Activated T-cell treated with anti-CD3 and anti-CD28 coated beads for 4 hours (primary cell): ENCODE measurements around the gene DHRSX.
"Not testable (repeated sequence)": the region's sequence is repeated elsewhere in the genome, so short reads cannot be mapped to it uniquely, and the experiment has no call there.

ENCODE experiments used
- DNase-seq: peaks from one replicate; pipeline ENCODE4 v3.0.0-alpha.2; 2020

Gene DHRSX

GRCh38 chrX:2497961-2498780 is 2.6 kb downstream of the DHRSX start:
- no peak for DNase-seq

GRCh38 chrX:2495595-2495994 is 5.2 kb downstream of the DHRSX start:
- DNase-seq: no peak

GRCh38 chrX:2492531-2493218 is 8.1 kb downstream of the DHRSX start:
- no peak for DNase-seq

GRCh38 chrX:2490634-2491033 is 10.1 kb downstream of the DHRSX start:
- DNase-seq: no peak

GRCh38 chrX:2489446-2490445 is 11.0 kb downstream of the DHRSX start:
- no peak for DNase-seq

- no peak for DNase-seq
Measured at GRCh38 chrX:2488621-2489285, 12.0 kb downstream of the DHRSX start.

DNA sequence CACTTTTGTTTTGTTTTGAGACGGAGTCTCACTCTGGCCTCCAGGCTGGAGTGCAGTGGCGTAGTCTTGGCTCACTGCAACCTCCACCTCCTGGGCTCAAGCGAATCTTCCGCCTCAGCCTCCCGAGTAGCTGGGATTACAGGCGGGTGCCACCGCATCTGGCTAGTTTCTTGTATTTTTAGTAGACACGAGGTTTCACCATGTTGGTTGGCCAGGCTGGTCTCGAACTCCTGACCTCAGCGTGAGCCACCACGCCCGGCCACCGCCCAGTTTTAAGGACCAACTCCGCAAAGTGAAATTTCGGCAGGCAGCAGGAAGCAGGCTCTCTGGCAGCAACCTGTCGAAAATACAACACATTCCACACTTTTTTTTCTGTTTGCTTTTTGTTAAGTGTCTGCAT is 13.4 kb downstream of the DHRSX start:
- DNase-seq: no peak

GRCh38 chrX:2486476-2487133 is 14.2 kb downstream of the DHRSX start:
- no peak for DNase-seq

DNA sequence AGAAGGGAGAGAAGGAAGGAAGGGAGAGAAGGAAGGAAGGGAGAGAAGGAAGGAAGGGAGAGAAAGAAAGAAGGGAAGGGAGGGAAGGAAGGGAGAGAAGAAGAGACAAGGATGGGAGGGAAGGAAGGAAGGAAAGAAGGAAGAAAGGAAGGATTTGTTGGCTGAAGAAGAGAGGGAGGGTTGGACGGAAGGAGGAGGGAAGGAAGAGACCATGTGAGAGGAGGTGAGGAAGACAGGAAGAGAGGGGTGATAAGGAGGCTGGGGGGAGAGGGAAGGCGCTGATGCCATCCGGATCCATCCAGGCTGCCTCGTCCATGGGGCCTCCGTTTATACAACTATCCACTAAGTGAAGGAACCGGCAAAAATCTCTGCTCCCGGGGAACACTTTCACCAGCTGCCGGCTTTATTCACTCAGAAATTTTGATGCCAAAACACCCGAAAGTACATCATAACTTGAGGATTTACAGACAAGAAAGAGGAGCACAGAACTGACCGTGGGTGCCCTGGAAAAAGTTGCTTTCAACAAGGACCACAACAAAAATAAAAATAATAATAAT is 14.9 kb downstream of the DHRSX start:
- no peak for DNase-seq

GRCh38 chrX:2484721-2485648 is 15.8 kb downstream of the DHRSX start:
- no peak for DNase-seq

- no peak for DNase-seq
Measured at GRCh38 chrX:2484256-2484655, 16.5 kb downstream of the DHRSX start.

DNA sequence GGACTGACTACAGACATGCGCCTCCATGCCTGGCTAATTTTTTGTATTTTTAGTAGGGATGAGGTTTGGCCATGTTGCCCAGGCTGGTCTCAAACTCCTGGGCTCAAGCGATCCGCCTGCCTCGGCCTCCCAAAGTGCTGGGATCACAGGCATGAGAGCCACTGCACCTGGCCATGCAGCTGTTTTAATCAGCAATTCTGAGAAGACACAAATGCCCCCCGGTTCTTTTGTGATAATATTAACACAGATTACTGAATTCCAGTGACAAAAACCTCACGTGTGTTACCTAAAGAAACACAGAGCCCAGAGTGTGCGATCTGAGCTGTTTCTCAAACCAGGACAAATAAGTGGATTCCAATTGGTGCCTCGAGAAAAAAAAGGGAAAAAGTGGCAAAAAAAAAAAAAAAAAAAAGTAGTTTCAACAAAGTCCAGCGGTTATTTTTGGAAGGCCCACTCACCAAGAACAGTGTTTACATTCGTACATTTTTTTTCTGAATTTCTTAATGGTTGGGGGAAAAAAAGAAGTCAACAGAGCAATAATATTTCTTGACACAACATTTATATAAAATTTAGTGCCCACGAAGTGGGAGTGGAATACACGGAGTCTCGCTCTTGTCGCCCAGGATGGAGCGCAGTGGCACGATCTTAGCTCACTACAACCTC is 17.2 kb downstream of the DHRSX start:
- no peak for DNase-seq

DNA sequence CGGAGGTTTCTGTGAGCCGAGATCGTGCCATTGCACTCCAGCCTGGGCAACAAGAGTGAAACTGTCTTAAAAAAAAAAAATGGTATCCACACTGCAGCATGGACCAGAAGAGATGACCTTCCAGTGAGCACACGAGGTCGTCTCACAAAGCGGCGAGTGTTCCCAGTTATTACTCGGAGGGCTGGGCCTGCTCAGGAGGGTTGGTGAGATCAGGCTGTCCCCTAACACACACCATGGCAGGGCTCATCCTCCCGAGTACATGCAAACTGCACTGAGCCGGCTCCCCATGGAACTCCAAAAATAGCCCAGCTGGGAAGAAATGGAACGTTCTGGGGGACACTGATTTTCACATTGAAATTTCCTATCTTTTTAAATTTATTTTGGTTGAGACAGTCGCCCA is 19.2 kb downstream of the DHRSX start:
- not testable (repeated sequence) for DNase-seq

GRCh38 chrX:2479982-2480381 is 20.8 kb downstream of the DHRSX start:
- not testable (repeated sequence) for DNase-seq

DNA sequence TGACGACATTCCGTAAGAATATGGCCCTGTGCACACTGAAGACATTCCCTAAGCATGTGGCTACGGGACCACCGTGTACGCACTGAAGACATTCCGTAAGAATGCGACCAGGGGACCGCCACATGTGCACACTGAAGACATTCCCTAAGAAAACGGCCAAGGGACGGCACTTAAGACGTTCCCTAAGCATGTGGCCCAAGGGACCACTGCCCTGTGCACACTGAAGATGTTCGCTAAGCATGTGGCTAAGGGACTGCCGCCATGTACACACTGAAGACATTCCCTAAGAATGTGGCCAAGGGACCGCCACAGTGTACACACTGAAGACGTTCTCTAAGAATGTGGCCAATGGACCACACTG is 21.4 kb downstream of the DHRSX start:
- no peak for DNase-seq

GRCh38 chrX:2478546-2479419 is 22.0 kb downstream of the DHRSX start:
- no peak for DNase-seq

DNA sequence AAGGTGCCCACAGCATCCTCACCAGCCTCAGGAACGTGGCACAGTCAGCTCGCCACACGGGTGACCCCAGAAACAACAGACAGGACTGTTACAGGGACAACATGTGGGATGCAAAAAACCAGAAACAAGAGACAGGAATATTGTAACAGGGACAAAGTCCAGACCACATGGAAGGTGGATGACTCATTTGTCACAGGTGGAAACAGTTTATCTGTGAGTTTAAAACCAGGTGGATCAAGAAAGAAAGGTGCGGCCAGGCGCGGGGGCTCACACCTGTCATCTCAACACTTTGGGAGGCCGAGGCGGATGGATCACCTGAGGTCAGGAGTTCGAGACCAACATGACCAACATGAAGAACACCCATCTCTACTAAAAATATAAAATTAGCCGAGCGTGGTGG is 23.5 kb downstream of the DHRSX start:
- not testable (repeated sequence) for DNase-seq

- DNase-seq: no peak
Measured at GRCh38 chrX:2474963-2475726, 25.6 kb downstream of the DHRSX start.
